COR-L47 (cell line): ENCODE data around the gene NTRK2.

Source experiments
- DNase-seq: peaks from one replicate; lab custom pipeline; 2025; lab: John Stamatoyannopoulos, UW

NTRK2 gene

GRCh38 chr9:84939774-84940173 is 270.2 kb downstream of the NTRK2 start:
- no peak for DNase-seq

- no peak for DNase-seq
Measured at GRCh38 chr9:84940294-84940693, 270.8 kb downstream of the NTRK2 start.

DNA sequence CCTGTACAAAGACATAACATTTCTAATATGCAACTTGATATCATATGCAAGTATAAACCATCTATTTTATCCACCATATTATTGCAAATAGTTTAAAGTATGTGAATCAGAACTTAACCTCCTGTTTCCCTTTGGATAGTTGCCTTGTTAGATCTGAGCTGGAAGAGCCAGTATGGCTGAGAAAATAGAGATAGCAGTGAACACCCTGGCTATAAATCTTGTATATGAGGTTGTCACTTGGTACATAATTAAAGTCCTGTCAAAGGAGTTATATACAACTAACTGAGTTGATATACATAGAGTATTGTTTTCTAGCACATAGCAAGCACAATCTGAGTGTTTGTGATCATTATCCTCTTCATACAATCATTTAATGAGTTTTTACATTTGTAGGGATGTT is 272.3 kb downstream of the NTRK2 start:
- no peak for DNase-seq

- no peak for DNase-seq
Measured at GRCh38 chr9:84943482-84944050, 274.0 kb downstream of the NTRK2 start.

GRCh38 chr9:84945878-84946538 is 276.5 kb downstream of the NTRK2 start:
- DNase-seq = no peak

GRCh38 chr9:84947412-84947972 is 278.0 kb downstream of the NTRK2 start:
- no peak for DNase-seq

- DNase-seq = no peak
Measured at GRCh38 chr9:84949258-84949657, 279.7 kb downstream of the NTRK2 start.

DNA sequence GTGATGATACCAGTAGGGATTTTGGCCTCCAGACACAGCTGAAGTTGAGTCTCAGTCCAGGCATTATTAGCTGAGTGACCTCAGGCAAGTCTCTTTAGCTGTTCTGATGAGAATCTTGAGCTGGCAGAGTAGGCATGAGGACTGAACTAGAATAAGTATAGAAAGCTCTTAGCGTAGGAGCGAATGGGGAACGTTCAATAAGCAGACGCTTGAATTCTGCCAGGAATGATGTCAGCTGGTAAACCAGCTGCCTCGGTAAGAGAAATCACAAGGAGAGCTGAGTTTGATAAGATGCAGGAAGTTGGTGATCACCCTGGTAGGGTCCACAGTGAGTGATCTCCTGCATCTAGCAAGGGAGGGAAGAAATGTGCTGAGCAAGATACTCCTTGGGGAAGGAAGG is 280.4 kb downstream of the NTRK2 start:
- no peak for DNase-seq

GRCh38 chr9:84950879-84951811 is 281.6 kb downstream of the NTRK2 start:
- DNase-seq = no peak

- no peak for DNase-seq
Measured at GRCh38 chr9:84953252-84953773, 283.8 kb downstream of the NTRK2 start.

- DNase-seq = peak; percentile 54
Measured at GRCh38 chr9:84953797-84954705, 284.5 kb downstream of the NTRK2 start.

GRCh38 chr9:84955155-84955554 is 285.6 kb downstream of the NTRK2 start:
- no peak for DNase-seq

- DNase-seq = no peak
Measured at GRCh38 chr9:84955971-84956370, 286.4 kb downstream of the NTRK2 start.

DNA sequence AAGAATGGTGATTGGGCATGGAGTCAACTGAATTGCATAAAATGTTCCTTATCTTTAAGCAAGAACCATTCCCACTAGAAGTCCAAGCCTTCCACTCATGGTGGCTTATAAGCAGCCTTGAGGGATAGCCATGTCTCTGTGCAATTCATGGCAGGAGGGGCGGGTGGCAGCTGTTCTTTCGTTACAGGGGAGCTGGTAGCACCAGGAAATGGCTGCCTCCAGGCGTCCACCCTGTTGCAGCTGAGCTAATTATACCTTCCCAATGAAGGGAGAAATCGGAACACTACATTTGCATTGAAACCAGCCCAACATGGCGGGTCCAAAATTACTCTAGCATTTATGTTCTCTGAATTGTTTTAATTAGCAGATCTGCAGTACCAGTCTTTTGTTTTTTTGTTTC is 289.8 kb downstream of the NTRK2 start:
- no peak for DNase-seq

GRCh38 chr9:84966876-84967830 is 297.6 kb downstream of the NTRK2 start:
- no peak for DNase-seq

GRCh38 chr9:84969084-84969483 is 299.6 kb downstream of the NTRK2 start:
- no peak for DNase-seq

- DNase-seq = no peak
Measured at GRCh38 chr9:84969736-84970135, 300.2 kb downstream of the NTRK2 start.

- DNase-seq = no peak
Measured at GRCh38 chr9:84970432-84970831, 300.9 kb downstream of the NTRK2 start.

GRCh38 chr9:84971571-84971970 is 302.0 kb downstream of the NTRK2 start:
- DNase-seq = no peak

- DNase-seq = no peak
Measured at GRCh38 chr9:84974258-84974657, 304.7 kb downstream of the NTRK2 start.
